Spleen (tissue), 11 donors: ENCODE measurements around the gene FKBP10. TPM values are rescaled to one million over a fixed set of nuclear protein-coding genes. Genes with fewer than 3 reads are reported as not detected.

Experiments
- DNase-seq: peaks from one replicate; pipeline ENCODE4 v3.0.0-alpha.2; 2020
- H3K27ac ChIP-seq, 8 donors: fragments of 200-600 bp; sonication (generic) in 7 of 8; 1 replicate in 4 of 8; 2 replicates in 4 of 8; pipeline versions ENCODE4 v1.5.0 to v1.8.0; 2016 to 2021; ENCODE audit warnings: inconsistent platforms in 4 of 8, mild to moderate bottlenecking in 4 of 8, moderate library complexity in 1 of 8
- H3K27me3 ChIP-seq, 7 donors: fragments of 200-600 bp; sonication (generic) in 6 of 7; replicated peaks in 1 of 7; 1 replicate in 4 of 7; 2 replicates in 3 of 7; pipeline versions ENCODE4 v1.5.0 to v1.8.0; 2016 to 2021; ENCODE audit warnings: inconsistent platforms in 3 of 7, mild to moderate bottlenecking in 1 of 7
- H3K36me3 ChIP-seq, 6 donors: fragments of 200-600 bp; sonication (generic) in 5 of 6; 1 replicate in 4 of 6; 2 replicates in 2 of 6; pipeline versions ENCODE4 v1.5.0 to v1.8.0; 2016 to 2021; ENCODE audit warnings: inconsistent platforms in 2 of 6
- H3K4me1 ChIP-seq, 6 donors: fragments of 200-600 bp; sonication (generic) in 5 of 6; 1 replicate in 3 of 6; 2 replicates in 3 of 6; pipeline versions ENCODE4 v1.5.0 to v1.8.0; 2016 to 2021; ENCODE audit warnings: inconsistent platforms in 3 of 6
- H3K4me3 ChIP-seq, 8 donors: fragments of 200-600 bp; sonication (generic) in 7 of 8; 1 replicate in 4 of 8; 2 replicates in 4 of 8; pipeline versions ENCODE4 v1.5.0 to v1.8.0; 2016 to 2021; ENCODE audit warnings: inconsistent platforms in 4 of 8, mild to moderate bottlenecking in 4 of 8, moderate library complexity in 2 of 8
- H3K9me3 ChIP-seq, 8 donors: fragments of 200-600 bp; sonication (generic) in 7 of 8; 1 replicate in 4 of 8; 2 replicates in 4 of 8; pipeline versions ENCODE4 v1.5.0 to v1.8.0; 2016 to 2021; ENCODE audit warnings: inconsistent platforms in 4 of 8
- POLR2A ChIP-seq, 3 donors: fragments of 450-650 bp; IDR thresholded peaks; one replicate each; pipeline ENCODE4 v1.5.1; 2017; ENCODE audit warnings: antibody characterized with exemption in 3 of 3, mild to moderate bottlenecking in 1 of 3
- POLR2AphosphoS5 ChIP-seq, 3 donors: sonication (generic); formaldehyde crosslinking; IDR thresholded peaks; one replicate each; pipeline ENCODE4 v1.5.1; 2017; ENCODE audit warnings: antibody characterized with exemption in 3 of 3
- WGBS, 5 donors: extraction: QIAGEN DNeasy Blood & Tissue Kit in 3 of 5; methylation state at CpG; one replicate each; pipeline versions ENCODE4 v1.1.5 to v1.1.7; 2013 to 2018; 5-methylcytosine and 5-hydroxymethylcytosine counted together
- intact Hi-C: fragments of 100-400 bp; cut with DNase I; formaldehyde crosslinking; loops from one replicate; pipeline ENCODE4 v1.15.0; 2023; ENCODE audit warnings: low total_unique reads
- polyA plus RNA-seq, 3 donors: library from polyadenylated mRNA; stranded (reverse); fragments of 200-250 nt; gene quantifications; one replicate each; pipeline ENCODE4 v1.2.1, GENCODE V29; 2013
- total RNA-seq, 7 donors: library from RNA; depleted of rRNA in 3 of 7; stranded (reverse); fragments of >200 nt in 3 of 7; fragmentation: NEBNext Ultra II Directional in 4 of 7; extraction: Animal tissue kit (Norgen Biotek cat#: 25700) in 4 of 7; gene quantifications; one replicate each; pipeline versions ENCODE4 v1.1.0 to v1.2.1, GENCODE V29; 2016 to 2021
- TF ChIP-seq, protein P1 (sequence below), 11 experiments: fragments of 200-600 bp in 7 of 11; fragments of 450-650 bp in 4 of 11; sonication (generic) in 4 of 11; IDR thresholded peaks in 8 of 11; conservative IDR thresholded peaks in 3 of 11; 1 replicate in 7 of 11; 2 replicates in 4 of 11; pipeline versions ENCODE4 v1.4.0 to v1.8.0; 2016 to 2021; ENCODE audit warnings: antibody characterized with exemption in 11 of 11, inconsistent platforms in 4 of 11, mild to moderate bottlenecking in 1 of 11
- donor health status: healthy with polysubstance abuse.
- donor health status: DM: no; HTN: no; CAD: no; lungs with moderate emphysema.
- donor health status: DM: no; HTN: no; CAD: no.
- donor health status: Bipolar disorder and iron deficiency.
- donor health status: healthy.
- donor health status: DM: no; HTN: no; CAD: no.
- donor health status: DM: yes; HTN: yes; CAD: no.

The FKBP10 gene
- total and polyA plus RNA-seq, 10 donors, result 9.6 to 30.8 (median 16.2) TPM

DNA sequence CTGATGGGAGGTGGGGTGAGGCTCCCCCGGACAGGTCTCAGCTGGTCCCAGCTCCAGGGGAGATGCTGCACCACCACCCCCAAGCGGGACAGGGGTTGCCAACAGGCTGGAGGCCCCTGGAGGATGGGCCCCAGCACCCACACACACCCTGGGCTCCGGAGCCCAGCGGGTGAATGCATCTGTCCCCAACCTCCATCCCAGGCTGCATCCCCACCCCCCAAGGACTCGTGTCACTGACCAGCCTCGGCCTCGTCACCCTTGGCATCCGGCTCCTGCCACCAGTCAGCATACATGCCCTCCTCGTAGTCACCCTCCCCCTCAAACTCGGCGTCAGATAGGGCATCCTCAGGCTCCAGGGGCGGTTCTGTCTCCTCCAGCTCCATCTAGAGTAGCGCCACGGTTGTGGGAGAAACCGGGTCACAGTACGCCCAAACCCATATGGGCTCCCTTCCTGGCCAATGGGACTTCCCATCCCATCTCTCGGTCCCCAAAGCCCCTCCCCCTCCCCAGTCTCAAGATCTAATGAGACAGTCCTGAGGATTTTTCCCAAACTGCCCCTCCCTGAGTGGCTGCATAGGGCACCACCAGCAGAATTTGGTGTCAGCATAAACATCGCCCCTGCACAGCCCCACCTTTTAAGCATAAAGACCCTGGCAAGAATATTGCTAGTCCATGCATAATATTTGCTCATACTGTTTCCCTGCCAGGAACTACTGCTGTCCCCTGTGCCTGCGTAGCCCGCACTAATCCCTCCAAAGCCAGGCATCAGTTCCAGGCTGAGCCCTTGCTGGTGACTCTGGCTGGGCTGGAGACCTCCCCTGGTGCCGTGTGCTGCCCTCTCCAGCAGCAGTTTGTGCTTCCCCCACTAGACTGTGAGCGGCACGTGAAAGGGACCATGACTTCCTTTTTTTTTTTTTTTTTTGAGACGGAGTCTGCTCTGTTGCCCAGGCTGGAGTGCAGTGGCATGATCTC, 9.5 kb upstream of the FKBP10 start:
- no peaks in the 10 kb centered on the region for H3K9me3 ChIP-seq
- no peak for DNase-seq
- peak overlapping the region in 1 of 8 donors; percentile 8 for H3K27ac ChIP-seq
- WGBS, 5 donors, result 48 to 68% (median 57%) methylated on average over 21 to 24 of the region's 24 CpGs
- H3K27me3 ChIP-seq, result no peaks in the 10 kb centered on the region
- H3K36me3 ChIP-seq, result no peaks in the 10 kb centered on the region
- TF ChIP-seq, protein P1, sequence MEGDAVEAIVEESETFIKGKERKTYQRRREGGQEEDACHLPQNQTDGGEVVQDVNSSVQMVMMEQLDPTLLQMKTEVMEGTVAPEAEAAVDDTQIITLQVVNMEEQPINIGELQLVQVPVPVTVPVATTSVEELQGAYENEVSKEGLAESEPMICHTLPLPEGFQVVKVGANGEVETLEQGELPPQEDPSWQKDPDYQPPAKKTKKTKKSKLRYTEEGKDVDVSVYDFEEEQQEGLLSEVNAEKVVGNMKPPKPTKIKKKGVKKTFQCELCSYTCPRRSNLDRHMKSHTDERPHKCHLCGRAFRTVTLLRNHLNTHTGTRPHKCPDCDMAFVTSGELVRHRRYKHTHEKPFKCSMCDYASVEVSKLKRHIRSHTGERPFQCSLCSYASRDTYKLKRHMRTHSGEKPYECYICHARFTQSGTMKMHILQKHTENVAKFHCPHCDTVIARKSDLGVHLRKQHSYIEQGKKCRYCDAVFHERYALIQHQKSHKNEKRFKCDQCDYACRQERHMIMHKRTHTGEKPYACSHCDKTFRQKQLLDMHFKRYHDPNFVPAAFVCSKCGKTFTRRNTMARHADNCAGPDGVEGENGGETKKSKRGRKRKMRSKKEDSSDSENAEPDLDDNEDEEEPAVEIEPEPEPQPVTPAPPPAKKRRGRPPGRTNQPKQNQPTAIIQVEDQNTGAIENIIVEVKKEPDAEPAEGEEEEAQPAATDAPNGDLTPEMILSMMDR (IDR thresholded peaks at IDR 0.05 in 8 of 11, conservative IDR thresholded peaks at IDR 0.05 in 3 of 11), result no peak
- TF ChIP-seq POLR2A (IDR thresholded peaks at IDR 0.05) (no peak), POLR2AphosphoS5 (IDR thresholded peaks at IDR 0.05) (peak in 1 of 3 donors; percentile 30)
- H3K4me1 ChIP-seq, result peaks cover 6 to 28% (median 18%) of the 10 kb centered on the region in 6 donors
- intact Hi-C loops, result no loop called here
- H3K4me3 ChIP-seq, result no peak overlapping the region

DNA sequence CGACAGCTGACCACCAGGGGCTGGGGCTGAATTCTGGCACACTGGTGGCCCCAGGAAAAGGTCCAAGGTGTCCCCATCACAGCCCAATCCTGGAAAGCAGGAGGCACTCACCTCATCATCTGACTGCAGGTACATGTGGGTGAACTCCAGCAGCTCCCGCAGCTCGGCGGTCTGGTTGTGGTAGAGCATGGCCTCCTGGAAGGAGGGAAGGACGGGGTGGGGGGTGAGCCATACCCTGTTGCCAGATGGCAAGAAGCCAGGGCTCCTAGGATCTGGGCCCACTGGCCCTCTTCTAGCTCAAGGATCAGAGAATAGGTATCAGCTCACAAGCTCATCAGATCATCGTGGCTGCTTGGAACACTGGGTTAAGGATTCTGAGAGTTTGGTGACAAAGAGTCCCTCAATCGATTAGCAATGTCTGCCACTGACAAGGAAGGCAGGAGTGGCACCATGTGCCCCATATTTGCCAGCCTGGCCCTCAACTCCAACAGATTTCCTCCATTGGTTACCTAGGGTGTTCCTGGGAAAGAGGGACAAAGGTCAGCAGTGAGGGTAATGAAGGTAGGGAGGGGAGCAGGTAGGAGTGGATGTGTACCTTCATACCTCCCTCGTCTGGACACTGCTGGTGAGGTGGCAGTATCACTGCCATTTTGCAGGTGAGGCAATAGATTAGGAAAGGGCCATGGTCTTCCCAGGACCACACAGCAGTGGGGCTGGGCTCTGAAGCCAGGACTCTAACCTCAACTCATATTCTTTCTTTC, 5.9 kb upstream of the FKBP10 start:
- DNase-seq, result no peak
- WGBS, 5 donors, result 88 to 92% (median 91%) methylated on average over 5 to 8 of the region's 8 CpGs
- H3K36me3 ChIP-seq, result no peaks in the 10 kb centered on the region
- H3K27ac ChIP-seq, result no peak overlapping the region
- no peak overlapping the region for H3K4me3 ChIP-seq
- H3K9me3 ChIP-seq, result no peaks in the 10 kb centered on the region
- H3K4me1 ChIP-seq, result peaks cover 8 to 40% (median 23%) of the 10 kb centered on the region in 6 donors
- TF ChIP-seq POLR2AphosphoS5 (IDR thresholded peaks at IDR 0.05) (no peak), POLR2A (IDR thresholded peaks at IDR 0.05) (no peak)
- TF ChIP-seq, protein P1 (IDR thresholded peaks at IDR 0.05 in 8 of 11, conservative IDR thresholded peaks at IDR 0.05 in 3 of 11), result no peak
- intact Hi-C loops, result no loop called here
- peaks cover 0 to 17% (median 0%) of the 10 kb centered on the region in 7 donors for H3K27me3 ChIP-seq

DNA sequence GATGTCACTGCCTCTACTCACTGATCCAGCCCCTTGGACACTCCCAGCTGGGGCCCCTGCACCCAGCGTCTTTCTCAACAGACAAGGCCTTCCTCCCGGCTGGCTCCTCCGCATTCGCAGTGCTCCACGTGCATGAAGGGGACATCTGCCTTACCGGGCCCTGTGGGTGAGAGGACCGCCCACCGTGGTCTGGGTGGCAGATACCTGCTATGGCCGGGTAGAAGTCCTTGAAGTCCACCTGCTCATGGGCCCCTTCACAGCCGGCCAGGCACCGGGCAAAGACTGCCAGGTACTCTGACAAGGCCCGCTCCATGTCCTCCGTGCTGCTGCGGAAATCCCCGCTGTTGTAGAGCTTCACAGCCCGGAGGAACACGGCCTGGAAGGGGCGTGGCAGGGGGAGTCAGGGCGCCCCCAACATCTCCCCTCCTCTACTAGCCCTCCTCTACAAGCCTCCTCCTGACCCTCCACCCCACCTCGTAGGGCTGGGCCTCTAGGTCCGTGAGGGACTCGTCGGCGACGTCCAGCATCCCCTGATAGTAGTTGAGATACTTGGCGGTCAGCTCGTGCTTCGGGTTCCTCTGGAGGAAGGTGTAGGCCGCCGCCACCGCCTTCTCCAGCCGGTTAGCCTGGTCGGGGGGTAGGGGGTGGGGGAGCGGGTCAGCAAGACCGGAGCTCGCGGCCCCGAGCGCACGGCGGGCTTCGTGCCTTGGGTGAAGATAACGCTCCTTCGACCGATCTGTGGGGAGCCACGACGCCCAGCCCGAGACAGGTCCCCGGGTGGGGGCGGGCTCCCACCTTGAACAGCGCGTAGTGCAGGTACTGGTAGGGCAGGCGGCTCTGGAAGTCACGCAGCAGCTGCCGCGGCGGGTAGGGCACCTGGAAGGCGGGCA, 1.9 kb upstream of the FKBP10 start:
- no peak for DNase-seq
- intact Hi-C loops, result no loop called here

More for the DNA sequence above, 1.9 kb upstream of the FKBP10 start:
- TF ChIP-seq POLR2A (IDR thresholded peaks at IDR 0.05) (no peak), POLR2AphosphoS5 (IDR thresholded peaks at IDR 0.05) (no peak)
- TF ChIP-seq, protein P1 (IDR thresholded peaks at IDR 0.05 in 8 of 11, conservative IDR thresholded peaks at IDR 0.05 in 3 of 11), result no peak
- Histone ChIP-seq H3K4me3 (peak overlapping the region; percentile 64 to 89 (median 74)), H3K27ac (peak overlapping the region in 6 of 8 donors; percentile 40 to 85 (median 68)), H3K9me3 (no peaks in the 10 kb centered on the region), H3K27me3 (peaks cover 0 to 31% (median 0%) of the 10 kb centered on the region in 7 donors), H3K4me1 (peaks cover 12 to 43% (median 29%) of the 10 kb centered on the region in 6 donors), H3K36me3 (no peaks in the 10 kb centered on the region)
- WGBS, 5 donors, result 34 to 37% (median 36%) methylated on average over 27 to 58 of the region's 58 CpGs
